Astrocyte of the cerebellum (primary cell): Measurements from ENCODE around the gene DLGAP1.

ENCODE experiments used
- DNase-seq: peaks from one replicate; pipeline ENCODE4 v3.0.0-alpha.2; 2011; ENCODE audit warnings: low read depth
- H3K4me3 ChIP-seq: 2 replicates; pipeline ENCODE4 v1.5.1; 2011; ENCODE audit warnings: mild to moderate bottlenecking, low read depth, low read length, moderate library complexity
- CTCF ChIP-seq: IDR thresholded peaks from 2 replicates; pipeline ENCODE4 v1.5.1; 2012; ENCODE audit warnings: low read length, low read depth, moderate library complexity, mild to moderate bottlenecking; ENCODE audit errors: missing control alignments
- in situ Hi-C: cut with HindIII; loops from 2 replicates; pipeline ENCODE4 v1.10.0; 2017; ENCODE audit warnings: low sequenced_read_pairs

The DLGAP1 gene

GRCh38 chr18:3634250-3634939 lies 820.7 kb downstream of the DLGAP1 start:
- no peak for TF ChIP-seq CTCF
- DNase-seq = no peak
- H3K4me3 ChIP-seq = no peak overlapping the region
- in situ Hi-C loops = no loop called here

- no peak for TF ChIP-seq CTCF
- DNase-seq = no peak
- in situ Hi-C loops = no loop called here
- no peak overlapping the region for H3K4me3 ChIP-seq
Observed at GRCh38 chr18:3631887-3632286, 823.2 kb downstream of the DLGAP1 start.

- DNase-seq = no peak
- TF ChIP-seq CTCF = no peak
- in situ Hi-C loops = no loop called here
- H3K4me3 ChIP-seq = no peak overlapping the region
Observed at GRCh38 chr18:3626929-3627458, 828.1 kb downstream of the DLGAP1 start.

- in situ Hi-C loops = no loop called here
- DNase-seq = no peak
- no peak for TF ChIP-seq CTCF
- H3K4me3 ChIP-seq = no peak overlapping the region
Observed at GRCh38 chr18:3625742-3626091, 829.4 kb downstream of the DLGAP1 start.

GRCh38 chr18:3624935-3625741 lies 830.0 kb downstream of the DLGAP1 start:
- H3K4me3 ChIP-seq = no peak overlapping the region
- DNase-seq = peak; percentile 90
- in situ Hi-C loops = no loop called here
- no peak for TF ChIP-seq CTCF

- no peak overlapping the region for H3K4me3 ChIP-seq
- no peak for DNase-seq
- in situ Hi-C loops = no loop called here
- TF ChIP-seq CTCF = no peak
Observed at GRCh38 chr18:3624546-3624934, 830.6 kb downstream of the DLGAP1 start.
